ENCODE measurements around the gene EIF6. TPM values are rescaled to one million over a fixed set of nuclear protein-coding genes. Genes with fewer than 3 reads are reported as not detected.

The EIF6 gene
- total RNA-seq, 2 donors from 2014 or later, result 127 to 132 TPM

- Histone ChIP-seq H3K27me3 (ENCODE audit: control insufficient read depth, insufficient read depth, low read length, poor library complexity, severe bottlenecking) (no peaks in the 10 kb centered on the region), H3K4me1 (ENCODE audit: control insufficient read depth, insufficient read depth, low read length) (peaks cover 8% of the 10 kb centered on the region), H3K27ac (ENCODE audit: low read depth, low read length) (no peak overlapping the region), H3K9me3 (ENCODE audit: control insufficient read depth, low read length) (no peaks in the 10 kb centered on the region), H3K36me3 (ENCODE audit: control insufficient read depth, insufficient read depth, low read length) (no peaks in the 10 kb centered on the region), H3K9ac (ENCODE audit: extremely low read depth, low read length, poor library complexity, severe bottlenecking) (no peak overlapping the region), H3K4me3 (ENCODE audit: low read length) (no peak overlapping the region)
- H3K27ac Mint-ChIP-seq, result no peak overlapping the region
- H3K36me3 Mint-ChIP-seq (ENCODE audit: low read depth), result no peaks in the 10 kb centered on the region
- TF ChIP-seq CTCF (conservative IDR thresholded peaks at IDR 0.05), result no peak
- 88% methylated on average over 1 of the region's 2 CpGs; no CpG with 5 or more reads in 1 of the 2 experiments for WGBS, 2 experiments (ENCODE audit: insufficient coverage in 1 of 2, insufficient read length in 1 of 2)
- H3K4me3 Mint-ChIP-seq, result no peak overlapping the region
- no peak for DNase-seq
- H3K27me3 Mint-ChIP-seq (ENCODE audit: insufficient read depth), result no peaks in the 10 kb centered on the region
- H3K9me3 Mint-ChIP-seq, result peaks cover 43% of the 10 kb centered on the region
- peaks cover 19% of the 10 kb centered on the region for H3K4me1 Mint-ChIP-seq
Measured at GRCh38 chr20:35243317-35243716, 41.3 kb downstream of the EIF6 start.

GRCh38 chr20:35240811-35241293 lies 43.7 kb downstream of the EIF6 start:
- TF ChIP-seq CTCF (conservative IDR thresholded peaks at IDR 0.05), result no peak
- Histone ChIP-seq H3K36me3 (ENCODE audit: control insufficient read depth, insufficient read depth, low read length) (no peaks in the 10 kb centered on the region), H3K9ac (ENCODE audit: extremely low read depth, low read length, poor library complexity, severe bottlenecking) (no peak overlapping the region), H3K27me3 (ENCODE audit: control insufficient read depth, insufficient read depth, low read length, poor library complexity, severe bottlenecking) (no peaks in the 10 kb centered on the region), H3K4me1 (ENCODE audit: control insufficient read depth, insufficient read depth, low read length) (peaks cover 8% of the 10 kb centered on the region), H3K4me3 (ENCODE audit: low read length) (peak overlapping the region; percentile 19), H3K27ac (ENCODE audit: low read depth, low read length) (no peak overlapping the region), H3K9me3 (ENCODE audit: control insufficient read depth, low read length) (peaks cover 7% of the 10 kb centered on the region)
- Mint-ChIP-seq H3K4me3 (no peak overlapping the region), H3K27ac (peak overlapping the region; percentile 1), H3K36me3 (ENCODE audit: low read depth) (no peaks in the 10 kb centered on the region), H3K9me3 (peaks cover 46% of the 10 kb centered on the region), H3K27me3 (ENCODE audit: insufficient read depth) (no peaks in the 10 kb centered on the region), H3K4me1 (peaks cover 14% of the 10 kb centered on the region)
- 93% methylated on average over 2 of the region's 2 CpGs; no CpG with 5 or more reads in 1 of the 2 experiments for WGBS, 2 experiments (ENCODE audit: insufficient coverage in 1 of 2, insufficient read length in 1 of 2)
- no peak for DNase-seq

GRCh38 chr20:35240083-35240810 lies 44.3 kb downstream of the EIF6 start:
- H3K27ac Mint-ChIP-seq, result no peak overlapping the region
- 73 to 84% methylated on average over 3 to 5 of the region's 5 CpGs for WGBS, 2 experiments (ENCODE audit: insufficient coverage in 1 of 2, insufficient read length in 1 of 2)
- Histone ChIP-seq H3K9ac (ENCODE audit: extremely low read depth, low read length, poor library complexity, severe bottlenecking) (no peak overlapping the region), H3K27ac (ENCODE audit: low read depth, low read length) (no peak overlapping the region), H3K9me3 (ENCODE audit: control insufficient read depth, low read length) (peaks cover 7% of the 10 kb centered on the region), H3K4me3 (ENCODE audit: low read length) (peak overlapping the region; percentile 19), H3K4me1 (ENCODE audit: control insufficient read depth, insufficient read depth, low read length) (peaks cover 8% of the 10 kb centered on the region), H3K27me3 (ENCODE audit: control insufficient read depth, insufficient read depth, low read length, poor library complexity, severe bottlenecking) (no peaks in the 10 kb centered on the region), H3K36me3 (ENCODE audit: control insufficient read depth, insufficient read depth, low read length) (no peaks in the 10 kb centered on the region)
- H3K4me3 Mint-ChIP-seq, result no peak overlapping the region
- no peak for DNase-seq
- peaks cover 49% of the 10 kb centered on the region for H3K9me3 Mint-ChIP-seq
- peaks cover 14% of the 10 kb centered on the region for H3K4me1 Mint-ChIP-seq
- no peaks in the 10 kb centered on the region for H3K27me3 Mint-ChIP-seq (ENCODE audit: insufficient read depth)
- no peaks in the 10 kb centered on the region for H3K36me3 Mint-ChIP-seq (ENCODE audit: low read depth)
- no peak for TF ChIP-seq CTCF (conservative IDR thresholded peaks at IDR 0.05)
